GM12801 (cell line): ENCODE data around the gene PIMREG.

Experiments used
- CTCF ChIP-seq: IDR thresholded peaks from one replicate; pipeline ENCODE4 v1.5.1; 2011; ENCODE audit warnings: control low read depth; ENCODE audit not compliant: insufficient read length; ENCODE audit errors: extremely low read depth

Gene PIMREG

GRCh38 chr17:6457688-6458459 is 13.6 kb downstream of the PIMREG start:
- no peak for TF ChIP-seq CTCF

- no peak for TF ChIP-seq CTCF
Observed at GRCh38 chr17:6458460-6458950, 14.2 kb downstream of the PIMREG start.

- TF ChIP-seq CTCF, result no peak
Observed at GRCh38 chr17:6460531-6461161, 16.4 kb downstream of the PIMREG start.

GRCh38 chr17:6461246-6461645 is 17.0 kb downstream of the PIMREG start:
- TF ChIP-seq CTCF, result no peak

- TF ChIP-seq CTCF, result no peak
Observed at GRCh38 chr17:6461792-6462524, 17.7 kb downstream of the PIMREG start.

GRCh38 chr17:6462692-6463091 is 18.4 kb downstream of the PIMREG start:
- no peak for TF ChIP-seq CTCF
